H9 (cell line): ENCODE data around the gene SH3RF3. TPM values are rescaled to one million over a fixed set of nuclear protein-coding genes. Genes with fewer than 3 reads are reported as not detected.

Experiments used
- DNase-seq: peaks from one replicate; pipeline ENCODE4 v3.0.0-alpha.2; 2017
- H2AFZ ChIP-seq: one replicate; pipeline ENCODE4 v1.6.1; 2013; ENCODE audit warnings: mild to moderate bottlenecking, low read length, control low read depth, moderate library complexity
- H2AK5ac ChIP-seq: 2 replicates; pipeline ENCODE4 v1.6.1; 2013; ENCODE audit warnings: low read length, control low read depth, mixed read lengths; ENCODE audit not compliant: insufficient read length
- H2BK120ac ChIP-seq: one replicate; pipeline ENCODE4 v1.6.1; 2013; ENCODE audit warnings: low read depth, mild to moderate bottlenecking, low read length, control low read depth, inconsistent platforms; ENCODE audit not compliant: poor library complexity, severe bottlenecking
- H2BK12ac ChIP-seq: 2 replicates; pipeline ENCODE4 v1.6.1; 2013; ENCODE audit warnings: low read length, control low read depth, mixed read lengths, low read depth; ENCODE audit not compliant: insufficient read length
- H2BK15ac ChIP-seq: 2 replicates; pipeline ENCODE4 v1.6.1; 2013; ENCODE audit warnings: low read depth, low read length, control low read depth
- H2BK20ac ChIP-seq: one replicate; pipeline ENCODE4 v1.6.1; 2013; ENCODE audit warnings: low read depth, mild to moderate bottlenecking, low read length, control low read depth, inconsistent platforms; ENCODE audit not compliant: poor library complexity, severe bottlenecking
- H2BK5ac ChIP-seq: 2 replicates; pipeline ENCODE4 v1.6.1; 2013; ENCODE audit warnings: low read length, control low read depth, mixed read lengths; ENCODE audit not compliant: insufficient read length
- H3K14ac ChIP-seq: 2 replicates; pipeline ENCODE4 v1.6.1; 2013; ENCODE audit warnings: low read length, control low read depth; ENCODE audit not compliant: insufficient read depth
- H3K18ac ChIP-seq: 2 replicates; pipeline ENCODE4 v1.6.1; 2013; ENCODE audit warnings: low read depth, mild to moderate bottlenecking, mixed read lengths, low read length, control low read depth; ENCODE audit not compliant: insufficient read length
- H3K23ac ChIP-seq: 2 replicates; pipeline ENCODE4 v1.6.1; 2013; ENCODE audit warnings: low read length, control low read depth, mixed read lengths, low read depth; ENCODE audit not compliant: insufficient read length
- H3K23me2 ChIP-seq: 2 replicates; pipeline ENCODE4 v1.6.1; 2013; ENCODE audit warnings: low read depth, mild to moderate bottlenecking, mixed read lengths, low read length, control low read depth; ENCODE audit not compliant: insufficient read length, poor library complexity, severe bottlenecking
- H3K27ac ChIP-seq: 2 replicates; pipeline ENCODE4 v1.5.1; 2013; ENCODE audit warnings: low read length, control low read depth, mixed read lengths, low read depth; ENCODE audit not compliant: insufficient read length
- H3K27me3 ChIP-seq: 2 replicates; pipeline ENCODE4 v1.6.1; 2013; ENCODE audit warnings: low read length, control low read depth, inconsistent platforms; ENCODE audit not compliant: insufficient read depth
- H3K4ac ChIP-seq: 2 replicates; pipeline ENCODE4 v1.6.1; 2013; ENCODE audit warnings: low read depth, mild to moderate bottlenecking, control low read depth, inconsistent platforms, low read length, moderate library complexity
- H3K4me1 ChIP-seq: 2 replicates; pipeline ENCODE4 v1.6.1; 2013; ENCODE audit warnings: low read length, control low read depth, inconsistent platforms; ENCODE audit not compliant: insufficient read depth
- H3K4me2 ChIP-seq: 2 replicates; pipeline ENCODE4 v1.6.1; 2013; ENCODE audit warnings: low read length, control low read depth, mixed read lengths; ENCODE audit not compliant: insufficient read length, insufficient read depth
- H3K56ac ChIP-seq: 2 replicates; pipeline ENCODE4 v1.6.1; 2013; ENCODE audit warnings: low read depth, mild to moderate bottlenecking, mixed read lengths, low read length, control low read depth; ENCODE audit not compliant: insufficient read length
- H3K79me1 ChIP-seq: 2 replicates; pipeline ENCODE4 v1.6.1; 2013; ENCODE audit warnings: low read depth, mild to moderate bottlenecking, moderate library complexity, low read length, control low read depth, inconsistent platforms; ENCODE audit not compliant: insufficient read depth, poor library complexity, severe bottlenecking
- H3K79me2 ChIP-seq: 2 replicates; pipeline ENCODE4 v1.6.1; 2013; ENCODE audit warnings: low read length, control low read depth, inconsistent platforms; ENCODE audit not compliant: insufficient read depth
- H3K9ac ChIP-seq: 2 replicates; pipeline ENCODE4 v1.6.1; 2013; ENCODE audit warnings: low read length, control low read depth, mixed read lengths; ENCODE audit not compliant: insufficient read length; ENCODE audit errors: extremely low read depth
- H3K9me3 ChIP-seq: one replicate; pipeline ENCODE4 v1.6.1; 2013; ENCODE audit warnings: low read depth, low read length, inconsistent platforms; ENCODE audit not compliant: control insufficient read depth
- H3T11ph ChIP-seq: one replicate; pipeline ENCODE4 v1.6.1; 2013; ENCODE audit warnings: mild to moderate bottlenecking, low read length, control low read depth, inconsistent platforms
- H4K20me1 ChIP-seq: one replicate; pipeline ENCODE4 v1.6.1; 2013; ENCODE audit not compliant: control insufficient read depth, insufficient read length, insufficient read depth
- H4K5ac ChIP-seq: 2 replicates; pipeline ENCODE4 v1.6.1; 2013; ENCODE audit warnings: low read depth, mild to moderate bottlenecking, mixed read lengths, low read length, control low read depth; ENCODE audit not compliant: insufficient read length
- H4K8ac ChIP-seq: replicated peaks from 2 replicates; pipeline ENCODE4 v1.6.1; 2013; ENCODE audit warnings: low read length, control low read depth, mixed read lengths, low read depth; ENCODE audit not compliant: insufficient read length
- H4K91ac ChIP-seq: 2 replicates; pipeline ENCODE4 v1.6.1; 2013; ENCODE audit warnings: low read depth, mild to moderate bottlenecking, moderate library complexity, mixed read lengths, low read length, control low read depth; ENCODE audit not compliant: insufficient read length
- H3K27ac Mint-ChIP-seq, 3 experiments: 2 replicates in 2 of 3; 3 replicates in 1 of 3; pipeline ENCODE4 v1.8.0; 2020 to 2021; ENCODE audit warnings: mixed read lengths in 3 of 3, mild to moderate bottlenecking in 1 of 3, moderate library complexity in 1 of 3
- H3K27me3 Mint-ChIP-seq: 2 replicates; pipeline ENCODE4 v1.8.0; 2021; ENCODE audit warnings: low read depth, mild to moderate bottlenecking, moderate library complexity, mixed read lengths
- H3K36me3 Mint-ChIP-seq, 3 experiments: 2 replicates in 2 of 3; 3 replicates in 1 of 3; pipeline ENCODE4 v1.8.0; 2020 to 2021; ENCODE audit warnings: low read depth in 3 of 3, mixed read lengths in 3 of 3; ENCODE audit not compliant: insufficient read depth in 1 of 3
- H3K4me1 Mint-ChIP-seq, 2 experiments: 2 replicates each; pipeline ENCODE4 v1.8.0; 2020; ENCODE audit warnings: mixed read lengths in 2 of 2
- H3K4me3 Mint-ChIP-seq, 2 experiments: 2 replicates in 1 of 2; 3 replicates in 1 of 2; pipeline ENCODE4 v1.8.0; 2020 to 2021; ENCODE audit warnings: mild to moderate bottlenecking in 2 of 2, mixed read lengths in 2 of 2, moderate library complexity in 1 of 2
- H3K9me3 Mint-ChIP-seq, 2 experiments: 2 replicates in 1 of 2; 3 replicates in 1 of 2; pipeline ENCODE4 v1.8.0; 2020; ENCODE audit warnings: mild to moderate bottlenecking in 2 of 2, mixed read lengths in 2 of 2, moderate library complexity in 1 of 2
- WGBS: extraction: QIAGEN DNeasy Blood & Tissue Kit; methylation state at CpG from one replicate; pipeline ENCODE4 v1.1.7; 2013; ENCODE audit warnings: missing lambda C conversion rate, low lambda C conversion rate, mixed read lengths; ENCODE audit not compliant: insufficient read length; ENCODE audit errors: extremely low coverage; 5-methylcytosine and 5-hydroxymethylcytosine counted together
- total RNA-seq: library from RNA; stranded (reverse); gene quantifications from 2 replicates; pipeline ENCODE4 v1.2.1, GENCODE V29; 2021
- TF ChIP-seq, protein P1 (sequence below): fragments of 200-600 bp; sonication (generic); conservative IDR thresholded peaks from 3 replicates; pipeline ENCODE4 v1.8.0; 2021; ENCODE audit warnings: antibody characterized with exemption, mild to moderate bottlenecking

Gene SH3RF3
- total RNA-seq, 1 experiment from 2014 or later: 0.46 TPM

GRCh38 chr2:109208071-109208950 is 79.3 kb downstream of the SH3RF3 start:
- Histone ChIP-seq H3K18ac (no peak overlapping the region), H3K56ac (no peak overlapping the region), H3K4me2 (no peak overlapping the region), H2BK15ac (no peak overlapping the region), H3K14ac (no peak overlapping the region), H2BK20ac (no peak overlapping the region), H2AFZ (no peak overlapping the region), H4K91ac (no peak overlapping the region), H3K27me3 (no peaks in the 10 kb centered on the region), H2BK120ac (no peak overlapping the region), H3K23ac (no peak overlapping the region), H3K79me2 (no peaks in the 10 kb centered on the region), H4K8ac (no peak overlapping the region), H3T11ph (no peak overlapping the region), H2BK12ac (no peak overlapping the region), H3K27ac (no peak overlapping the region), H2BK5ac (no peak overlapping the region), H3K4me1 (peaks cover 4% of the 10 kb centered on the region; the same call in 1 of the 2 replicates), H3K79me1 (no peaks in the 10 kb centered on the region), H2AK5ac (no peak overlapping the region), H4K20me1 (no peaks in the 10 kb centered on the region), H3K9me3 (no peaks in the 10 kb centered on the region), H3K23me2 (peaks cover 2% of the 10 kb centered on the region), H4K5ac (no peak overlapping the region), H3K4ac (no peak overlapping the region), H3K9ac (no peak overlapping the region)
- peaks cover 8% of the 10 kb centered on the region for H3K27me3 Mint-ChIP-seq
- no peaks in the 10 kb centered on the region for H3K36me3 Mint-ChIP-seq
- no peak overlapping the region for H3K27ac Mint-ChIP-seq
- DNase-seq: no peak
- H3K9me3 Mint-ChIP-seq: no peaks in the 10 kb centered on the region
- WGBS: no CpG with 5 or more reads among the region's 3 CpGs
- H3K4me1 Mint-ChIP-seq: peaks cover 18 to 31% of the 10 kb centered on the region in 2 experiments
- no peak overlapping the region for H3K4me3 Mint-ChIP-seq
- TF ChIP-seq, protein P1, sequence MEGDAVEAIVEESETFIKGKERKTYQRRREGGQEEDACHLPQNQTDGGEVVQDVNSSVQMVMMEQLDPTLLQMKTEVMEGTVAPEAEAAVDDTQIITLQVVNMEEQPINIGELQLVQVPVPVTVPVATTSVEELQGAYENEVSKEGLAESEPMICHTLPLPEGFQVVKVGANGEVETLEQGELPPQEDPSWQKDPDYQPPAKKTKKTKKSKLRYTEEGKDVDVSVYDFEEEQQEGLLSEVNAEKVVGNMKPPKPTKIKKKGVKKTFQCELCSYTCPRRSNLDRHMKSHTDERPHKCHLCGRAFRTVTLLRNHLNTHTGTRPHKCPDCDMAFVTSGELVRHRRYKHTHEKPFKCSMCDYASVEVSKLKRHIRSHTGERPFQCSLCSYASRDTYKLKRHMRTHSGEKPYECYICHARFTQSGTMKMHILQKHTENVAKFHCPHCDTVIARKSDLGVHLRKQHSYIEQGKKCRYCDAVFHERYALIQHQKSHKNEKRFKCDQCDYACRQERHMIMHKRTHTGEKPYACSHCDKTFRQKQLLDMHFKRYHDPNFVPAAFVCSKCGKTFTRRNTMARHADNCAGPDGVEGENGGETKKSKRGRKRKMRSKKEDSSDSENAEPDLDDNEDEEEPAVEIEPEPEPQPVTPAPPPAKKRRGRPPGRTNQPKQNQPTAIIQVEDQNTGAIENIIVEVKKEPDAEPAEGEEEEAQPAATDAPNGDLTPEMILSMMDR: peak; percentile 60
